GM18520 (cell line): ENCODE results near the gene ANXA9.

Source experiments
- ATAC-seq: cut with Tn5 transposase; IDR thresholded peaks from one replicate; pipeline ENCODE4 v1.9.1; 2021; ENCODE audit not compliant: unreplicated experiment

ANXA9 gene

GRCh38 chr1:151003180-151003579 lies 21.1 kb downstream of the ANXA9 start:
- ATAC-seq: no peak

GRCh38 chr1:151005729-151006319 lies 23.7 kb downstream of the ANXA9 start:
- ATAC-seq: no peak

- no peak for ATAC-seq
These were observed 24.4 kb downstream of the ANXA9 start, which contains the start of gene MINDY1 for GRCh38 chr1:151006327-151007052. TSS of gene MINDY1 (minus strand) at chr1:151006902. CDS start at chr1:151002617, 4,285 bp downstream.

- no peak for ATAC-seq
These were observed 25.8 kb downstream of the ANXA9 start for GRCh38 chr1:151007853-151008243.

GRCh38 chr1:151008244-151009205 lies 26.4 kb downstream of the ANXA9 start, which contains the start of gene PRUNE1:
TSS of gene PRUNE1 (plus strand) at chr1:151008449. CDS start at chr1:151008633, 184 bp downstream.
- ATAC-seq: peak; percentile 64

GRCh38 chr1:151009206-151009587 lies 27.1 kb downstream of the ANXA9 start:
- ATAC-seq: no peak

- no peak for ATAC-seq
These were observed 27.7 kb downstream of the ANXA9 start for GRCh38 chr1:151009674-151010345.

- no peak for ATAC-seq
These were observed 28.2 kb downstream of the ANXA9 start for GRCh38 chr1:151010346-151010726.

- no peak for ATAC-seq
These were observed 29.2 kb downstream of the ANXA9 start for GRCh38 chr1:151011154-151011850.

GRCh38 chr1:151012684-151013471 lies 30.8 kb downstream of the ANXA9 start:
- ATAC-seq: no peak

GRCh38 chr1:151013518-151013917 lies 31.4 kb downstream of the ANXA9 start:
- ATAC-seq: no peak

- ATAC-seq: no peak
These were observed 42.6 kb downstream of the ANXA9 start for GRCh38 chr1:151024540-151025146.

GRCh38 chr1:151026460-151026859 lies 44.4 kb downstream of the ANXA9 start:
- ATAC-seq: no peak

GRCh38 chr1:151032164-151032563 lies 50.1 kb downstream of the ANXA9 start:
- no peak for ATAC-seq

GRCh38 chr1:151035167-151035566 lies 53.1 kb downstream of the ANXA9 start:
- ATAC-seq: no peak

GRCh38 chr1:151036356-151036755 lies 54.3 kb downstream of the ANXA9 start, which contains the start of gene BNIPL:
TSS of gene BNIPL (plus strand) at chr1:151036586. CDS start at chr1:151036726, 140 bp downstream.
- no peak for ATAC-seq

- ATAC-seq: no peak
These were observed 54.9 kb downstream of the ANXA9 start for GRCh38 chr1:151037032-151037431.

GRCh38 chr1:151039521-151039920 lies 57.4 kb downstream of the ANXA9 start:
- ATAC-seq: no peak

GRCh38 chr1:151043163-151043562 lies 61.1 kb downstream of the ANXA9 start:
- ATAC-seq: no peak
